Adrenal gland (tissue), 5 donors: ENCODE results near the gene ALCAM.

ENCODE experiments used
- CTCF ChIP-seq, 6 experiments: fragments of 450-650 bp in 4 of 6; fragments of 200-600 bp in 2 of 6; sonication (generic) in 1 of 6; IDR thresholded peaks; 1 replicate in 5 of 6; 2 replicates in 1 of 6; pipeline versions ENCODE4 v1.5.1 to v1.8.0; 2016 to 2021; ENCODE audit warnings: antibody characterized with exemption in 6 of 6, mild to moderate bottlenecking in 2 of 6, moderate library complexity in 1 of 6
- POLR2A ChIP-seq, 2 donors: fragments of 450-650 bp; IDR thresholded peaks; one replicate each; pipeline ENCODE4 v1.6.1; 2017; ENCODE audit warnings: antibody characterized with exemption in 2 of 2, mild to moderate bottlenecking in 2 of 2, moderate library complexity in 1 of 2
- donor health status: DM: no; HTN: no; CAD: no.

DNA sequence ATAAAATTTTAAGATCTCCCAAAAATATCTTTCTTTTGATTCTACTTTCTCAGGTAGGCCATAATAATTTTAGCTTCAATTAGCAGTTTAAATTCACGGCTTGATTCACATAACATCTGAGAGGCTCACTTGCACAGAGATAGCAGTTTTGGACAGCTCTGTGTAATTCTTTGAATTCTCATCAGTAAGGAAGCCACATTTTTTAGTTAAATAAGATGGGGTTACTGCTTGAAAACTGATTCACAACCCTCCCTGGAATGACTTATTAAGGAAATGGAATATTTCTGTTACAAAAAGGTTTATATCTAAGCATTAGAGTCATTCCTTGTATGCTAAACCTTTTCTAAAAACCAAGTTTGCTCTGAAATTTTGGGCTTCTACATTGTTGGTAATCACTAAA lies 212.7 kb downstream of the ALCAM start:
- TF ChIP-seq CTCF (IDR thresholded peaks at IDR 0.05) (no peak), POLR2A (IDR thresholded peaks at IDR 0.05) (no peak)
